GM21423 (cell line): ENCODE results near the gene SPPL3.
"Not testable (repeated sequence)": the region's sequence is repeated elsewhere in the genome, so short reads cannot be mapped to it uniquely, and the experiment has no call there.

Experiments used
- ATAC-seq: cut with Tn5 transposase; IDR thresholded peaks from one replicate; pipeline ENCODE4 v1.9.1; 2021; ENCODE audit warnings: mild to moderate bottlenecking, moderate library complexity; ENCODE audit not compliant: unreplicated experiment

Gene SPPL3, protein sequence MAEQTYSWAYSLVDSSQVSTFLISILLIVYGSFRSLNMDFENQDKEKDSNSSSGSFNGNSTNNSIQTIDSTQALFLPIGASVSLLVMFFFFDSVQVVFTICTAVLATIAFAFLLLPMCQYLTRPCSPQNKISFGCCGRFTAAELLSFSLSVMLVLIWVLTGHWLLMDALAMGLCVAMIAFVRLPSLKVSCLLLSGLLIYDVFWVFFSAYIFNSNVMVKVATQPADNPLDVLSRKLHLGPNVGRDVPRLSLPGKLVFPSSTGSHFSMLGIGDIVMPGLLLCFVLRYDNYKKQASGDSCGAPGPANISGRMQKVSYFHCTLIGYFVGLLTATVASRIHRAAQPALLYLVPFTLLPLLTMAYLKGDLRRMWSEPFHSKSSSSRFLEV

DNA sequence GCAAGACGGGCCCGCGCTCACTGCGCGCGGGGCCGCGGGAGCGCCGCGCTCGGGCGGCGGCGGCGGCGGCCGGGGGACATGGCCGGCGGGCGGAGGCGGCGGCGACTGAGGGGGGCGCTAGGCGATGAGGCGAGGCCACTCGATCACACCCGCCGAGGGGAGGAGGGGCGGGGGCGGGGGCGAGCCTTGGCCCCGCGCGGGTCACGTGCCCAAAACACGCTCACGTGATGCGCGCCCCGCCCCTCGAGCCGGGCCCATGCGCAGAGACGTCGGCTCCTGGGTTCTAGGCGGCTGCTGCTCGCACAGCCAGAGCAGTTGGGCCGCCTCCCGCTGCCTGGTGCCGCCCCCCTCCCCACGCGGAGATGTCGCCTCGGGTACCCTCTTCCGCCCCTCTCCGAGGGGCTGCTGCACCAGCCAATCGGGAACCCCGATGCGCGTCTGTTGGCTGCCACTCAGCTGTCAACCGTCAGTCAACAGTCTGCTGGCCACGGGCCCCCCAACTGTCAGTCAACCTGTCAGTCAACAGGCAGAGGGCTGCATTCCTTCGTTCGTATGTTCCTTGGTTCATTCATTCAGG lies at the start of gene SPPL3:
TSS of gene SPPL3 (minus strand) at position 162 of the 577 bp plus-strand sequence. CDS start 491 bp downstream, outside the sequence.
- peak; percentile 66 for ATAC-seq

DNA sequence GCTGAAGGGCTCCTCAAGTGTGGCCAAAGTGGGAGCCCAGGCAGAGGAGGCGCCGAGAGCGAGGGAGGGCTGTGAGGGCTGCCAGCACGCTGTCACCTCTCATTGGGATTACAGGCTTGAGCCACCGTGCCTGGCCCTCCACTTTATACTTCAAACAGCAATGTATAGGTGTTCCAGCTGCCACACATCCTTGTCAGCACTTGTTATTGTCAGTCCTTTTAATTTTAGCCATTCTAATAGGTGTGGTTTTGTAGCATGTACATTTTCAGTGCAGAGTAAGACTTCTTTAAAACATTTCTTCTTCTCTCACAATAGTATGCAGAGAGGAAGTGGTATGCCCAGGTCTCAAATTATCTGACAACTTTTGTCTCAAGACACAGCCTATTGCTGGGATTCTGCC lies 46.6 kb upstream of the SPPL3 start:
- ATAC-seq: no peak

DNA sequence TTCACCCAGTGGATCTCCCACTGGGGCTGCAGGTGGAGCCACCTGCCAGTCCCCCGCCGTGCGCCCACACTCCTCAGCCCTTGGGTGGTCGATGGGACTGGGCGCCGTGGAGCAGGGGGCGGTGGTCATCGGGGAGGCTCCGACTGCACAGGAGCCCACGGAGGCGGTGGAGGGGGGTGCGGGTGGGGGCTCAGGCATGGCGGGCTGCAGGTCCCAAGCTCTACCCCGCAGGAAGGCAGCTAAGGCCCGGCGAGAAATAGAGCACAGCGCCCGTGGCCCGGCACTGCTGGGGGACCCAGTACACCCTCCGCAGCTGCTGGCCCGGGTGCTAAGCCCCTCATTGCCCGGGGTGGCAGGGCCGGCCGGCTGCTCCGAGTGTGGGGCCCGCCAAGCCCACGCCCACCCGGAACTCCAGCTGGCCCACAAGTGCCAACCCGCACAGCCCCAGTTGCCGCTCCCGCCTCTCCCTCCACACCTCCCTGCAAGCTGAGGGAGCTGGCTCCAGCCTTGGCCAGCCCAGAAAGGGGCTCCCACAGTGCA lies 46.2 kb upstream of the SPPL3 start:
- ATAC-seq: not testable (repeated sequence)

DNA sequence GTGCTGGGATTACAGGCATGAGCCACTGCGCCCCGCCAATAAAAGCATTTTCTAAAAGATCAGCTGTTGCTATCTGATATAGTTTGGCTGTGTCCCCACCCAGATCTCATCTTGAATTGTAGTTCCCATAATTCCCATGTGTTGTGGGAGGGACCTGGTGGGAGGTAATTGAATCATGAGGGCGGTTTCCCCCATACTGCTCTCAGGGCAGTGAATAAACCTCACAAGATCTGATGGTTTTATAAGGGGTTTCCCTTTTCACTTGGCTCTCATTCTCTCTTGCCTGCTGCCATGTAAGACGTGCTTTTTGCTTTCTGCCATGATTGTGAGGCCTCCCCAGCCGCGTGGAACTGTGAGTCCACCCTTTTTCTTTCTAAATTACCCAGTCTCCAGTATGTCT lies 41.4 kb upstream of the SPPL3 start:
- not testable (repeated sequence) for ATAC-seq

DNA sequence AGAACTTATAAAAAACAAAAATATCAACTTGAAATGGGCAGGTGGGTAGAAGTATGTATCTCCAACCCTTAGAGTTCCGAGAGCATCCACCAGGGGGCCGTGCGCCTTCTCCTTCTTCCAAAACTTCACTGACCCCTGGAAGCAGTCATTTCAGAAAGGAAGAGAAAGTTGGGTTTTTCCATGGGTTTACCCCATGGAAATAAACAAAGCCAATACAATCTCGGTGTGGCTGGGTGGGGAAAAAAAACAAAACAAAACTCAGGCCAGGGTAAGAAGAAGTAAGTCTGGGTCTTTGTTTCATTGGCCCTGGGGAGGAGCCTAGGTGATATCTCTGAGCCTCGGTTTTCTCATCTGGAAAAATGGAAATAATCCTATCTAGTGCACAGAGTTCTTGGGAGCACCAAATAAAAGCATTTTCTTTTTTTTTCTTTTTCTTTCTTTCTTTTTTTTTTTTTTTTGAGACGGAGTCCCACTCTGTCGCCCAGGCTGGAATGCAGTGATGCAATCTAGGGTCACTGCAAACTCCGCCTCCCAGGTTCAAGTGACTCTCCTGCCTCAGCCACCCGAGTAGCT lies 40.6 kb upstream of the SPPL3 start:
- ATAC-seq: no peak

DNA sequence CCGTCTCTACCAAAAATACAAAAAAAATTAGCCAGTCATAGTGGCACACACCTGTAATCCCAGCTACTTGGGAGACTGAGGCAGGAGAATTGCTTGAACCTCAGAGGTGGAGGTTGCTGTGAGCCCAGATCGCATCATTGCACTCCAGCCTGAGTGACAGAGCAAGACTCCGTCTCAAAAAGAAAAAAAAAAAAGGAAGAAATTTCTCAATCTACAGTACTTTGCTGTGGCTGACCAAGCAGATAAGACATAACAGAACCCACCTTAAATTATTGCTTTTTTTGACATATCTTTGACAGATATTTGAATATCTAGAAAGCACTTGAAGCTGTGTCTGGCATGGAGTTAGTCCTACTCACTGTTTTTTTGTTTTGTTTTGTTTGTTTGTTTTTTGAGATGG lies 39.3 kb upstream of the SPPL3 start:
- no peak for ATAC-seq

DNA sequence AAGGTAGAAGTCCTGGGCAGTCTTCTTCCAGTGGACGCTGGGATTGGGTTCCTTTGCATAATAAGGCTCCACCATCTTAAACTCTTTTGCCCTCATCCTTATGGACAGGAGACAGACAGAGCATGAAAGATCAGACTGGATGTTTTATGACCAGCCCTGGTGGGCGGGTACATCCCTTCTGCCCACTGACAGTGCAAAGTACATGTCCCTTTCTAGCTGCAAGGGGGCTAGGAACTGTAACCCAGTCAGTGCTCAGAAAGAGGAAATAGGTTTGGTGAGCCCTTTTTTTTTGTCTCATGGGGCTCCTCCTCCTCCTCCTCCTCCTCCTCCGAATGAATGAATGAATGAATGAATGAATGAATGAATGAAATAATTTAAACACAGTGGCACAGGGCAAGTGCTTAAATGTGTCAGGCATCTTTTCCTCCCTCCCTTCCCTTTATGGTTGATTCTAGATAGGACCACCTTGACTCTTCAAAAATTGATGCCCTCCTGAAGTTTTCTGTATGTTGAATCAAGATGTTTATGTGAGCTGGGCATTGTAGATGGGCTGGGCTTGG lies 37.8 kb upstream of the SPPL3 start:
- ATAC-seq: no peak

DNA sequence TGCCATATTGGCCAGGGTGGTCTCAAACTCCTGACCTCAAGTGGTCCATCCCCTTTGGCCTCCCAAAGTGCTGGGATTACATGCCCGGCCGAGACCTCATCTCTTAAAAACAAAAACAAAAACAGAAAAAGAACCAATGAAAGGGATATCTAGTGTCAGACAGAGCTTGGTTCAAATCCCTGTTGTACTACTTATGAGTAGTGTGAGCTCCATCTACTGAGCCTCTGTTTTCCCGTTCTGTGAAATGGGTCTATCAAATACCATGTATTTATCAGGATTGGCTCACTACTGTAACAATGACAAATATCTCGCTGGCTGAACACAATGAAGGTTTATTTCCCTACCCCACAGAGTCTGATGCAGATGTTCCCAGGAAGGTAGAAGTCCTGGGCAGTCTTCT lies 37.3 kb upstream of the SPPL3 start:
- no peak for ATAC-seq

DNA sequence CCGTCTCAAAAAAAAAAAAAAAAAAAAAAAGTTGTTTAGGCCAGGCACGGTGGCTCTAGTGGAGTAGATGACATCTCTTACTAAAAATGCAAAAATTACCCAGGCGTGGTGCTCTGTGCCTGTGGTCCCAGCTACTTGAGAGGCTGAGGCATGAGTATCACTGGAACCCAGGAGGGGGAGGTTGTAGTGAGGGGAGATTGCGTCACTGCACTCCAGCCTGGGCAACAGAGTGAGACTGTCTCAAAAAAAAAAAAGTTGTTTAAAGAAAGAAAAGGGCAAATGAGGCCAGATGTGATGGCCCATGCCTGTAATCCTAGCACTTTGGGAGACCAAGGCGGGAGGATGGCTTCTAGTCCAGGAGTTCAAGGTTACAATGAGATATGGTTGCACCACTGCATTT lies 36.6 kb upstream of the SPPL3 start:
- ATAC-seq: no peak

DNA sequence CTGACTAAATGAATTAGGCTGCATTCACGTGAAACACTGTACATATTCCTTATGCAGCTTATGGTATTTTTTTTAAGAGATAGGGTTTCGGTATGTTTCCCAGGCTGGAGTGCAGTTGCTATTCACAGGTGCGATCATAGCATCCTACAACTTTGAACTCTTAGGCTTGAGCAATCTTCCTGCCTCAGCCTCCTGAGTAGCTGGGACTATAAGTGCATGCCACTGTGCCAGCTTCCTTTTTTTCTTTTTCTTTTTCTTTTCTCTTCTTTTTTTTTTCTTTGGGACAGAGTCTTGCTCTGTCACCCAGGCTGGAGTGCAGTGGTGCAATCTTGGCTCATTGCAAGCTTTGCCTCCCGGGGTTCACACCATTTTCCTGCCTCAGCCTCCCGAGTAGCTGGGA lies 35.8 kb upstream of the SPPL3 start:
- ATAC-seq: no peak

DNA sequence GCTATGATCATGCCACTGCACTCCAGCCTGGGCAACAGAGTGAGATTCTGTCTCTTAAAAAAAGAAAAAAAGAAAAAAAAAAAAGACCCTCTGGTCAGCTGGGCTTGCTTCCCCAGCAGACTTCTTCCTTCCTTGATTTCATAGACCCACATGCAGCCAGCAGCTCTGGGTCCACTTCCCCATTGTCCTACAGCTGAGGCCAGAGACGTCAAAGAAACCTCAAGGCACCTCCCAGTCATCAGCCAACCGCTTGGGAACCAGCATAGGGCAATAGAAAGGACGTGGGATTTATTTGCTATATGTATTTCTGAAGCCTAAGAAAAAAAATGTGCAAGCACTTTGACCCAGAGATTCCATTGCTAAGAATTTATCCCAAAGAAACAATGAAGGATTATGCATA lies 35.4 kb upstream of the SPPL3 start:
- ATAC-seq: no peak

DNA sequence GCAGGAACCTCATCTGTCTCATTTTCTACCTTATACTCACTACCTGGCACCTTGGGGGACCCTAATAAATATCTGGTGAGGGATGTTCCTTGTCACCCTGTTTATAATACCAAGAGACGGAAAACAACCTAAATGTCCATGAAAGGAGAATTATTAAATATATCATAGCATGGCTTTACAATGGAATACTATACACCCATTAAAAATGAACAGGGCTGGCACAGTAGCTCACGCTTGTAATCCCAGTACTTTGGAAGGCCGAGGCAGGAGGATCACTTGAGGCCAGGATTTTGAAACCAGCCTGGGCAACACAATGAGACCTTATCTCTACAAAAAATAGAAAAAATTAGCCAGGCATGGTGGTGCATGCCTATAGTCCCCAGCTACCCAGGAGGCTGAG lies 34.3 kb upstream of the SPPL3 start:
- ATAC-seq: no peak

DNA sequence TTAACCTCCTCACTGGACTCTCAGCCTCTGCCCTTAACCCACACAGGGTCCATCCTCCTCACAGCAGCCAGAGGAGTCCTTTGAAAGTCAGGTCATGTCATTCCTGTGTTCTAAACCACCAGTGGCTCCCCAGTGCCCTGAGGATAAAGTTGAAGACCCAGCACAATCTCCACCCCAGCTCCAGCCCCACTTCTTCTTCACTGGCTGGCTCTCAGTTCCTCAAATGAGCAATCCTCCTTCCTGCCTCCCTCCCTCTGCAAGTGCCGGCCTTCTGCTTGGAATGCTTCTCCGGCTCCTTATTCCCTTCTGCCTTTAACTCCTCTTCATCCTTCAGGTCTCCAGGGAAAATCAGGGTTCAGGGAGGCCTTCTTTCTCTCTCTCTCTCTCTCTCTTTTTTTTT lies 32.0 kb upstream of the SPPL3 start:
- ATAC-seq: no peak

DNA sequence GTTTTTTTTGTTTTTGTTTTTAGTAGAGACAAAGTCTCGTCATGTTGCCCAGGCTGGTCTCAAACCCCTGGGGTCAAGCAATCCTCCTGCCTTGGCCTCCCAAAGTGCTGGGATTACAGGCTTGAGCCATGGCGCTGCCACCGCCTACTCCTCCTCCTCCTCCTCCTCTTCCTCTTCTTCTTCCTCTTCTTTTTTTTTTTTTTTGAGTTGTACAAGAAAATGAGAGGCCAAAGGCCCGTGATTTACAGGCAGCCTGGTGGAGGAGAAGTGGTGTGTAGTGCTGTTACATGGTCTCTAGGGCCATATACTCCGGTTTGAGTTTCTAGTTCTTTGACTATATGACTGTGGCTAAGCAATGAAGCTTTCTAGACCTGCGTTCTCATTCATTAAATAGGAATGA lies 29.6 kb upstream of the SPPL3 start:
- ATAC-seq: no peak

DNA sequence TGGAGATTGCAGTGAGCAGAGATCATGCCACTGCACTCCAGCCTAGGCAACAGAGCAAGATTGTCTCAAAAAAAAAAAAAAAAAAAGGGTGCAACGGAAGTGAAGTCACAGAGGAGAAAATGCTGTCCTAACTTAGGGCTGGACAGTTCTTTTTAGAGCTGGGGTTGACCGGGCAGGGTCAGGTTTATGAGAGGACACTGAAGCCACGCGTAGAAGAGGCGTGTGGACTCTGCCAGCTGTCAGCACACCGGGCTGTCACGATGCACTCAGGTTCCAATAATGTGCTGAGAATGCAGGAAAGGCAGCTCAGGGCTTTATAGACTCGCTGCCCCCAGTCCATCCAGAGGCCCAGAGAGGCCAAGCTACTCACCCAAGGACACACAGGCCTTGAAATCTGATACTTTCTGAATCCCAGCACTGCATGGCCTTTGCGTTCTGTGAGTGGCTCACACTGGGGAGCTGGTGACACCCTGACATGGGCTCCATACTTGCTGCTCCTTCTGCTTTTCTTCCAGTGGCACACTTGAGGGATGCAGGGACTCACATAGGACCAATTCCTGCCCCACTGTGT lies 28.9 kb upstream of the SPPL3 start:
- ATAC-seq: no peak

DNA sequence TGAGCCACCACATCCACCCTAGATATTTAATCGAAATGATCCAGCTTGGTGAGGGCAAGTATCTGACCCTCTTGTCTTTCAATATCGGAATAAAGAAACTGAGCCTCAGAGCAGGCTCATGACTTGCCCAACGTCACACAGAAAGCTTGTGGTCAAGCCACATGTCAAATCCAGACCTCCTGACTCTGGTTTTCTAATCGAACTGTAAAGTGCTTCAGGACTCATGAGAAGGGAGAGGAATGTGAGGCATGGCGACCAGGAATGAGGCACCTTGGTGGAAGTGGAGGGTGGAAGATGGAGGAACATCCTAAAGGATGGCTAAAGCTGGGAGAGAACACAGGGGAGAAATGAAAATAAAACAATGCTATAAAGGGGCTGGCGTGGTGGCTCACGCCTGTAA lies 27.9 kb upstream of the SPPL3 start:
- ATAC-seq: no peak

DNA sequence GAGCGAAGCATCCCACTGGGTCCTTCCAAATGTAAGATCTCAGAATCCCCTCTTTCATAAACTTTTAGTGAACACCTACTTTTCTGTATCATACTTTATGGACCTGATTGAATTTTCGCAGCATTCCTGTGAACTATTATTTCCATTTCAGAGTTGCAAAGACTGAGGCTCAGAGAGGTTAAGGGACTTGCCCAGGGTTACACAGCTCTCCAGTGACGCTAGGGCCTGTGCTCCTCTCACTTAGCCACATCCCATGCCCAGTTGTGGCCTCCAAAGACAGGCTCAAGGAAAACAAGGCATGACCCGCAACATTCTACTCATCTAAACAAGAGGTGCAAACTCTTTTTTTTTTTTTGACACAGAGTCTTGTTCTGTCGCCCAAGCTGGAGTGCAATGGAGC lies 25.9 kb upstream of the SPPL3 start:
- ATAC-seq: no peak

DNA sequence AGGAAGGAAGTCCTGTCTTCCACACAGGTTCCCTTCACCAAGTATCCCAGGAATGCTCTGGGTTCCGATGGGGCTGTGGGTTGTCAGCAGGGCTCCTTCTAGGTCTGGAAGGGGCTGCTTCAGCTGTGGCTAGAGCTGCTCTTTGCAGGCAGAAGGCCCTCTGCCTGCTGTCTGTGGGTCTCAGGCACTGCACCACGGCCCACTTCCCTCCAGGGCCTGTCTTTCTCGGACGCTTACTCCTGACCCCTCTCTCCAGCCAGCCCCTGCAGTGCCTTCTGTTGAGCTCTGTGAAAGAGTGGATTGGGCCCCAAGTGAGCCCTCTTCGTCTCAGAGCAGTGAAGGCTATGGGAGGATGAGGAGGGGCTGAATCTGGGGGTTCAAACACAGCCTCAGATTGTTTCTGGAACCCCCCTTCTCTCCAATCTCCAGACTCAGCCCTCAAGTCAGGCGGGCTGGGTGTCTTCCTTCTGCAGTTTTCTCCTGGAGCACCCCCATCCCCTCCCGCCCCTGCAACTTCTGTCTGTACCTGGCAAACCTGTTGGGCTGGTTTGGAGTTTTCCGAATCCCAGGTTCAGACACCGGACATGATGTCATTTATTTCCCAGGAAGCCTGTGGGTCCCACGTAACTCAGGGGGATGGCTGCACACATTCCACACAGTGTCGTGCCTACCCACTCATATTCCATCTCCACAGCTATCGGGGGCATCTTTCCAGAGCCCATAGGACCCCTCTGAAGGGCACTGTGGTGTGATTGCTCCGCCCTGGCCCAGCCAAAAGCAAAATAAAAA lies 24.9 kb upstream of the SPPL3 start:
- no peak for ATAC-seq

DNA sequence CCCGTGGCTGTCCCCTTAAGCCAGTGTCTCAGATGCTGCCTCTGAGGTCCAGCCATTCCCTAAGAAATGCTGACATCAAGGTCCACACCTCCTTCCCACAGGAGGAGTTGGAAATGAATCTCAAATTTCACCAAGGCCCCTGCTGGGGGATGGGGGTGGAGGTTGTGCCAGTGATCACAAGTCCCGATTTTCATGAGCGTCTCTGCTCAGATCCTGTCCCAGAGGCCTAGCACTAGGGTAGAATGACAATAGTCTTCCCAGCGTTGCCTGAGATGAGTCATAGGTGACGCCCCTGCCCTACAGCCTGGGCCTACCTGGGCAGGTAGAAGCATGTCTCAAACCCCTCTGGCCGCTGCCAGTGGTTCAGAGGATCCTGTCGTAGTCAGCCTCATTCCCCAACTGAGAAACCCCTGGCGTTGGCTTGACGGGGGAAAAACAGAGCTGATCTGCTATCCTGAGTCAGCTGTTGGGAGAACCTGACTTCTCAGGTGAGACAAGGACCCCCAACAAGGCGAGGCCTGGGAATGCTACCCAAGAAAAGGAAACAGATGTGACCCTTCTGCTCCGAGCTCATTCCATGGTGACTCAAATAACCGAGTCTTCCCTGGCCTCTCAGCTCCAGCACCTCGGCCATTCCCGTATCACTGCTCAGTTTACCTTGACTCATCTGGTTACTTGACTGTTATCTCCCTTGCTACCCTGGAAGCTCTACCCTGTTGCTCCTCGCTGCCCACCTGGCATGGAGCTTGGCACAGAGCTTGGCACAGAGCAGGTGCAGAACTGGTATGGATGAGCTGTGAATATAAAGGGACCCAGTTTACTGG lies 21.8 kb upstream of the SPPL3 start:
- no peak for ATAC-seq

DNA sequence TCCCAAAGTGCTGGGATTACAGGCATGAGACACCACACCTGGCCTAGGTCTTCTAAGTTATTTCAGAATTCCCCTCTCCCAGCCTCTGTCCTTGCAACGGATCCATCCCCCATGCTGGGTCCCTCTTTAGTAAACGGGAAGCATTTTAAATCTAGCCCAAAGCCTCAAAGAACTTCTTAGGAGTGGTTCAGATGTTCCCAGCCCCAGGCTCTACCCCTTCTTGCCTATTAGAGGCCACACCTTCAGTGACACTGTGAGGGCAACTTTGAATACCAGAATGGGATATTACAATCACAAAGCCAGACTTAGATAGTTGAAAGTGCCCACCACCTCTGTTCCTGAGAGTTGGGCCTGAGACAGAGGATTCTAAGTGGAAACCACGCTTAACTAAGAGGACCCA lies 18.1 kb upstream of the SPPL3 start:
- no peak for ATAC-seq
